NCI-H2171 (cell line): ENCODE data around the gene PEX5L.
A peak's percentile ranks its signal among the peaks of the same experiment; 100 is the strongest.

ENCODE experiments used
- DNase-seq: peaks from one replicate; lab custom pipeline; 2025; lab: John Stamatoyannopoulos, UW

The PEX5L gene

GRCh38 chr3:180036671-180037455 is at the start of gene PEX5L:
Gene PEX5L (minus strand): TSS chr3:180036937. CDS start chr3:180036599, 338 bp downstream.
- peak; percentile 91 for DNase-seq

GRCh38 chr3:180085122-180085710 is 48.5 kb upstream of the PEX5L start:
- no peak for DNase-seq

GRCh38 chr3:180082699-180083098 is 46.0 kb upstream of the PEX5L start:
- DNase-seq = no peak

- DNase-seq = no peak
Observed at GRCh38 chr3:180078592-180078991, 41.9 kb upstream of the PEX5L start.

- no peak for DNase-seq
Observed at GRCh38 chr3:180073561-180073960, 36.8 kb upstream of the PEX5L start.

GRCh38 chr3:180072786-180073185 is 36.0 kb upstream of the PEX5L start:
- no peak for DNase-seq

GRCh38 chr3:180070925-180071324 is 34.2 kb upstream of the PEX5L start:
- DNase-seq = no peak

- DNase-seq = no peak
Observed at GRCh38 chr3:180068023-180068422, 31.3 kb upstream of the PEX5L start.

- no peak for DNase-seq
Observed at GRCh38 chr3:180066598-180066997, 29.9 kb upstream of the PEX5L start.

GRCh38 chr3:180063783-180064182 is 27.0 kb upstream of the PEX5L start:
- DNase-seq = no peak

- no peak for DNase-seq
Observed at GRCh38 chr3:180062771-180063170, 26.0 kb upstream of the PEX5L start.

- no peak for DNase-seq
Observed at GRCh38 chr3:180059356-180059755, 22.6 kb upstream of the PEX5L start.

GRCh38 chr3:180058238-180058637 is 21.5 kb upstream of the PEX5L start:
- no peak for DNase-seq

GRCh38 chr3:180055656-180056055 is 18.9 kb upstream of the PEX5L start:
- peak; percentile 10 for DNase-seq

GRCh38 chr3:180049391-180049790 is 12.7 kb upstream of the PEX5L start:
- DNase-seq = no peak

GRCh38 chr3:180048840-180049239 is 12.1 kb upstream of the PEX5L start:
- DNase-seq = no peak

- DNase-seq = no peak
Observed at GRCh38 chr3:180048103-180048502, 11.4 kb upstream of the PEX5L start.

- DNase-seq = no peak
Observed at GRCh38 chr3:180040966-180041365, 4.2 kb upstream of the PEX5L start.

GRCh38 chr3:180036092-180036670 is 556 bp downstream of the PEX5L start:
- no peak for DNase-seq

GRCh38 chr3:180026997-180027396 is 9.7 kb downstream of the PEX5L start:
- no peak for DNase-seq

GRCh38 chr3:180018543-180018942 is 18.2 kb downstream of the PEX5L start:
- DNase-seq = no peak

- DNase-seq = no peak
Observed at GRCh38 chr3:180017846-180018245, 18.9 kb downstream of the PEX5L start.

GRCh38 chr3:180011927-180012326 is 24.8 kb downstream of the PEX5L start:
- no peak for DNase-seq
